Renal cortex interstitium (tissue), 11 donors: ENCODE measurements around the gene PNLIP. TPM values are rescaled to one million over a fixed set of nuclear protein-coding genes. Genes with fewer than 3 reads are reported as not detected.

Experiments
- DNase-seq, 11 donors: peaks; one replicate each; pipeline ENCODE4 v3.0.0-alpha.2; 2013; ENCODE audit warnings: low read depth in 9 of 11, low spot score in 4 of 11; ENCODE audit errors: extremely low read depth in 1 of 11
- polyA plus RNA-seq, 3 donors: library from polyadenylated mRNA; unstranded; fragments of 120-200 nt; gene quantifications; one replicate each; pipeline ENCODE4 v1.2.1, GENCODE V29; 2013; ENCODE audit not compliant: insufficient read length in 3 of 3

Gene PNLIP
- polyA plus RNA-seq, 3 donors = not detected

- DNase-seq = no peak
Measured at GRCh38 chr10:116565534-116565933, 19.8 kb downstream of the PNLIP start.

- no peak for DNase-seq
Measured at GRCh38 chr10:116566932-116567331, 21.2 kb downstream of the PNLIP start.

- no peak for DNase-seq
Measured at GRCh38 chr10:116567335-116567734, 21.6 kb downstream of the PNLIP start.

- DNase-seq = no peak
Measured at GRCh38 chr10:116574797-116575196, 29.1 kb downstream of the PNLIP start.

GRCh38 chr10:116587878-116588591 is 42.3 kb downstream of the PNLIP start:
- DNase-seq = no peak

GRCh38 chr10:116588995-116589394 is 43.3 kb downstream of the PNLIP start:
- DNase-seq = no peak

GRCh38 chr10:116589926-116590325 is 44.2 kb downstream of the PNLIP start:
- no peak for DNase-seq

GRCh38 chr10:116590590-116591444 is 45.1 kb downstream of the PNLIP start, which contains the start of gene PNLIPRP1:
Gene PNLIPRP1, plus strand, starts transcription at chr10:116590959. Its CDS starts 171 bp downstream, at chr10:116591130.
- DNase-seq = no peak

GRCh38 chr10:116593139-116593740 is 47.5 kb downstream of the PNLIP start:
- DNase-seq = no peak

- DNase-seq = no peak
Measured at GRCh38 chr10:116594525-116595035, 48.8 kb downstream of the PNLIP start.

GRCh38 chr10:116596062-116596461 is 50.3 kb downstream of the PNLIP start:
- no peak for DNase-seq

GRCh38 chr10:116597543-116597942 is 51.8 kb downstream of the PNLIP start:
- DNase-seq = no peak

- no peak for DNase-seq
Measured at GRCh38 chr10:116598329-116598728, 52.6 kb downstream of the PNLIP start.

GRCh38 chr10:116599991-116600390 is 54.3 kb downstream of the PNLIP start:
- no peak for DNase-seq

- DNase-seq = no peak
Measured at GRCh38 chr10:116602648-116603400, 57.1 kb downstream of the PNLIP start.

- no peak for DNase-seq
Measured at GRCh38 chr10:116606061-116606483, 60.3 kb downstream of the PNLIP start.

GRCh38 chr10:116607336-116607735 is 61.6 kb downstream of the PNLIP start:
- no peak for DNase-seq

GRCh38 chr10:116608686-116609594 is 63.2 kb downstream of the PNLIP start:
- peak in 1 of 11 donors; percentile 18 for DNase-seq
